Activated CD4-positive, alpha-beta T cell treated with anti-CD3 and anti-CD28 coated beads, Interleukin-2, amount 50 U/mL, for 24 hours (primary cell): ENCODE measurements around the gene SOX5.

Experiments used
- DNase-seq, 2 donors: peaks; one replicate each; pipeline ENCODE4 v3.0.0-alpha.2; 2020; ENCODE audit warnings: low read depth in 1 of 2, low spot score in 1 of 2

Gene SOX5

DNA sequence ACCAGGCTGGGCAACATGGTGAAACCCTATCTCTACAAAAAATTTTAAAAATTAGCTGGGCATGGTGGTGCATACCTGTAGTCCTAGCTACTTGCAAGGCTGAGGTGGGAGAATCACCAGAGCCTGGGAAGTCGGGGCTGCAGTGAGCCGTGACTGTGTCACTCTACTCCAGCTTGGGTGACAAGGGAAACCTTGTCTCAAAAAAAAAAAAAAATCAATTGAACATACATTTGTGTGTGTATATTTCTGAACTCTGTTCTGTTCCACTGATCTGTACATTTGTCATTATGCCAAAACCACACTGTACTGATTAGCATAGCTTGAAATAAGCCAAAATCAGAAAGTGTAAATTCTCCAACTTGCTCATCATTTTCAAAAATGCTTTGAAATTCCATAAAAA, 254.6 kb downstream of the SOX5 start:
- no peak for DNase-seq

DNA sequence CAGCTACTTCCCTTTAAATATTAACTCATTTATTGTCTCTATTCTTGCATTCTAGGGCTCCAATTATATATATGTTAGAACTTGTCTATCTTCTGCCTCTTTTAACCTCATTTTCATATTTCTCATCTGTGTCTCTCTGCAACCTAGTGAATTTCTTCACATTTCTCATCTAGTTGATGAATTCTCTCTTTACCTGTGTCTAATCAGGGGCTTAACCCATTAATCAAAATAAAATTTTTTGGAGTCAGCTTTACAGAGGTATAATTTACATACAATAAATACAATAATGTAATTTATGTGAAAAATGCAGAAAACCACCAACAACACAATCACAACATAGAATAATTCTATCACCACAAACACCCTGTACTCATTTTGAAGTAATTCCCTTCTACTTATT, 255.2 kb downstream of the SOX5 start:
- DNase-seq = no peak

DNA sequence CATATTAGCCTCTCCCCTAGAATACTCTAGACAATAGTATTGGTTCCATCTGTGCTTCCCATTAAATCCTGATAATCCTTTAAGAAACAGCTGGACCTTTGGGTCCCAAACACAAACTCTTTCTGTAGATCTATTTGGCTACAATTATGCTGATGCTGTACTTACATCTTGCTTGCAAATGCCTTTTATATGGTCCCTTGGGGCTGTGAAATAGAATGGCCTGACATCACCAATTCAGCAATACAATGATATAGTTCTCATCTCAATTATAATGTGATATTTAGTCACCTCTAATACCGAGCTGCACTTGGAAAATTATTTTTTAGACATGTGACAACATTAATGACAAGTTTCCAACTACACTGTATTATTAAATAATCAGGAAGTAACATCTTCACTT, 261.5 kb downstream of the SOX5 start:
- DNase-seq = no peak

DNA sequence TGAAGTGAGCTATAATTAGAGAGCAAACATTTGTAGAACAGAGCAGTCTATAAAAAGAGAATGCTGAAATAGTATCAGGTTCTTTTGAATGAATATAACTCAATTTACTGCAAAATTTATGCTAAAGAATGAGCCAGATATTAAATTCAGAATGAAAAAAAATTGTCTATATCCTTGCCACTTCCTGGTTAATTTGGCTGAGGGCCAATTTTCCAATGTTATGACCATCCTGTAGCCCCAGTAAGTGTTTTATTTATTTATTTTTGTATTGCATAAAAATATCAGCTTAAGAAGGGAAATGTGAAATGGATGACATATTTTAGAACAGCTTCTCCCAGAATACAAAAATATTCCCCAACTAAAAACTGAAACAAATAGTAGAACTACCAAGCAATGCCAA, 263.4 kb downstream of the SOX5 start:
- DNase-seq = no peak

DNA sequence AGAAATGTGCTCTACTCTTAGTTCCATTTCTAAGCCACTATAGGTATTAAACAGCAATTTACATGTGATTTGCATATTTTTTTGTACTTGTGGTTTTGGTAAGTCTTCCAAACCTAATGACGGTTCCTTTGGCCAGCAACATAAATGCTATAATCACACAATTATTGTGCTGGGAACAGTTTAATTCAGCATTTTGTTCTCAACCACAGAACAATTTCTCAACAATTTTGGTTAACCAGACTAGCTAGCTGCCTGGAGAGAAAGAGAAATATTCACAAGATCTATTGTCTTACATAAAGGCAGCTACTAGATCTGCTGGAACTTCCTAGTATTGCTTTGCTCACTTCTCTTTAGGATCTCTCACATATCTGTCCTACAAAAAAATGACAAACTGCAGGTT, 265.3 kb downstream of the SOX5 start:
- DNase-seq = no peak

DNA sequence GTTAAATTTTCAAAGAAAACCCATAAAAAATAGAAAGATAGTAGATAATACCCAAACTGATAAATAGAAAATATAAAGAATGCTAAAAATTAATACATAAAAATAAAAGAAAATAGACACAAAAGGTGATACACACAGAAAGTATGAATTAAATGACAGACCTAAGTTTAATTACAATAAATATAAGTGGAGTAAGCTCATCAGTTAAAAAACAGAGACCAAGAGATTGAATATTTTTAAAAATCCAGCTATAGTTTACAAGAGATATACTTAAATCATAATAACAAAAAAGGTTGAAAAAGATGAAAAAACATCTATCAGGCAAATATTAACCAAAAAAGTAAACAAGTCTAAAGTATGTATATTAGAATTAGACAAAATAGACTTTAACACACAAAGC, 268.2 kb downstream of the SOX5 start:
- DNase-seq = no peak

DNA sequence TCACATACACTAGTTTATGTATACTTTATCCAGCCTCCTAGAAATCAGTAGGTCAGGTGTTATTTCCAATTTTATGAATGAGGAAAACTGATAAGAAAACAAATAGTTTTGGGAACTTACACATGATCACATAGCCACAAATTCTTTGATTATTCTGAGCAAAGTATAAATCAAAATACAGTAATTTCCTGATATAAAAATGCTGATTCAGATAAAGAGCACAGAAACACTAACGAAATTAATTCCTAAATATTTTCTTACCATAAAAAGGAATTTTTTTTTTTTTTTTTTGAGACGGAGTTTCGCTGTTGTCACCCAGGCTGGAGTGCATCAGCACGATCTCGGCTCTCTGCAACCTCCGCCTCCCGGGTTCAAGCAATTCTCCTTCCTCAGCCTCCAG, 275.4 kb downstream of the SOX5 start:
- DNase-seq = no peak

DNA sequence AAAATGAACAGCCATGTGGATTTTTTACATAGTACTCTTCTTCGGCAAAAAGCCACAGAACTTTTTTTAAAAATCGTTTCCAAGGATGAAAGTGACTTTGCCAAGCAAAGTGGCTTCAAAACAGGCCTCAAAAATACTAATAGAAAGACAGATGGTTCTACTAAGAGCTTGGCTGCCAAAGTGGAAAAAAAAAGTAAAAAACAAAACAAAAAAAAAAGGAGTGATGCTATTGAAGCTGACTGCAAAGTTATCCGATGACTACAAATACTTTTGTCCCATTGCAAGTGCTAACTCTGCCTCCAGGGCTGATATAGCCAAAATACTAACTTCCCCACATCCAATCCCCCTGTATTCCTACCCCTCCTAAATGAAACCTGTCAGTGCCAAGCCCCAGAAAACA, 277.6 kb downstream of the SOX5 start:
- no peak for DNase-seq

DNA sequence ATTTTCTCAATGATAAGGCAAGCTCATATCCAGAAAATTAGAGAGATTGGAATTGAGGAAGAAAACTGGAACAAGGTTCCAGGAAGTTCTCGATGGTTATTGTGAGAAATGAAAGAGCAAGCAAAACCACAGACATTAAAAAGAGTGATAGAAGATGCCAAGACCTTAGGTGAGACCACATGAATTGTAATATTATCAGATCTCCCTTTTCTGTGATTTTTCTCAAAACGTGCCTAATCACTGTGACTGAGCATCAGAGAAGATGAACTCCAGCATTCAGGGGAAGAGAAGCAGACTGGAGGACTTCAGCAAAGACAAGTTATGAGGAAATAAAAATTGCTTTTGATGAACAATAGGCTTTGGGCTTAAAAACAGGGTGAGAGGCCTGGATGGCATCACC, 278.8 kb downstream of the SOX5 start:
- DNase-seq = no peak

DNA sequence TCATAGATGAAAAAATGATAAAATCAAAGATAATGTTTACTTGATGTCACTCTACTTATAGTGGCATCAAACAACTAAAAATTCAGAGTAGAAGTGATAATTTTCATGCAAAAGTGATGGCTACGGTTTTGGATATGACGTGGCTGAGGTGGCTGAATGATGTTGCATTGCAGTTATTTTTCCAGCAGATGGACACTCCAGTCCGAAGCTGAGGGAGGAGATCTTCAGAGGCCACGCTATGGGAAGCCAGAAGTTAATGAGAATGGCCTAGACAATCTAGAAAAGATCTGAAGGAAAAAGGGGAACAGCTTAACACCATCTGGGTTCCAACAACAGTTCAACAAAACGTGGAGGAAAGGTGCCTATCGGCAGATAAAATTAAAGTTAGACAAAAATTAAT, 279.8 kb downstream of the SOX5 start:
- no peak for DNase-seq

DNA sequence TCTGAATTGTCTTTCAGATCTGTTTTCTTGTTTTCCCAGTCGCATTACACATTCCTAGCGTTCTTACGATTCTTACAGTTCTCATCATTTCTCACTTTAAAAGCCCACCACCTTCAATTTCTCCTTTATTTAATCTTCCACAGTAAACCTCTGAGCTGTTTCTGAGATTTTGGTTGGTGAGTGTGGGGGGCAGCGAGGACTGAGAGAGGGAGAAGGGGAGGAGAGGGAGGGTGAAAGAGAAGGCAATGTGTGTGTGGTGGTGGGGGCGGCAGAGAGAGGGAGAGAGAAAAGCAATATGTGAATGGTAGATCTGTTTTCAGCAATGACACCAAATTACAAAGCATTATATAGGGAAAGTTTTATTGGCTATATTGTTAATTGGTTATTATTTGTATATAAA, 282.6 kb downstream of the SOX5 start:
- DNase-seq = no peak

DNA sequence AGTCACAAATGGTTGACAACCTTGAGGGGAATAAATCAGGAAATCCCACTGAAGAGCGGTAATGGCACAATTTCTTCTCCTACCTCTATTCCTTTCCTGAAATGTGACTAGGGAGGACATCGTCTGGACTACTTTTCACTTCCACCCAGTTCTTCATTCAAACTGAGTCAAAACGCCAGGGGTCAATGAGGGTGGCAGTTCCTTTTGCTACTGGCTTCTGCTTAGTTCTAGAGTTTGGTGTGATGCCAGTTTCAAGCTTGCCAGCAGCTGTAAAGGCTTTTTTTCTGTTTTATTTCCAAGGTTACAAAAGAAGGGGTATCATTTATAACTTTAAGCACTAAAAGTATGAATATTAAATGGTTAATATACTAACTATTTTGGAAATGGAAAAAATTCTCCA, 286.5 kb downstream of the SOX5 start:
- no peak for DNase-seq

DNA sequence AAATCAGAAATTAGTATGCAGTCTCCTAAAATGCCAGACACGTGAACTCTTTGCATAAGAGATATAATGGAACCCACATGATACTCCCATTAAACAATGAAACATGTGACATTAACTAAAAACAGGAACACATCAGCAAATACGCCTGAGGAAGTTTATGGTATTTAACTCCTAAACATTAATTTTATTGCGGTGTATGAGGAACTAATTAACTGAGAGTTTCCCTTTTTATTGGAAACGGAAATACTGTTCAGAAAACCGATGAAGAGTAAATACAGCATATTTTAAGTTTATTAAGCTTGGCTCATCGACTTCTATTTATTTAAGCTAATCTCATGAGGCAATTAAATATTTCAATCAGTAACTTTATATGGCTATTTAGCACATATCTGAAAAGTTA, 290.3 kb downstream of the SOX5 start:
- no peak for DNase-seq

DNA sequence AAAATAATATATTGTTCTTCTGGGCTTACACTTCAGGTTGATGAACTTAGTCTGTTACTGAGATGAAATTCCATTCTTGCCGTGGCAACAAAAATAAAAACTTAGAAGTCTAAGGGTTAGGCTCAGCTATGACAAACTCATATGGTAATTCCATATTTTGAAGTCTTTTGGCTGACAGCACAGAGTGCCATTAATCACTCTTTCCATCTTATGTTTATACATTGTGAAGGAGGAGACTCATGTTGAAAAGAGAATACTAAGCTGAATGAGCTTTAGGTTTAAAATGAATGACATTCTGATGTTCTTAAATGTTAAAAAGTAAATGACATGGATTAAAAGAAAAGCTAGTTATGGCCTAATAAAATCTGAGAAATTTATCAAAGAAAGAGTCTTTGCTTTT, 291.9 kb downstream of the SOX5 start:
- DNase-seq = no peak

DNA sequence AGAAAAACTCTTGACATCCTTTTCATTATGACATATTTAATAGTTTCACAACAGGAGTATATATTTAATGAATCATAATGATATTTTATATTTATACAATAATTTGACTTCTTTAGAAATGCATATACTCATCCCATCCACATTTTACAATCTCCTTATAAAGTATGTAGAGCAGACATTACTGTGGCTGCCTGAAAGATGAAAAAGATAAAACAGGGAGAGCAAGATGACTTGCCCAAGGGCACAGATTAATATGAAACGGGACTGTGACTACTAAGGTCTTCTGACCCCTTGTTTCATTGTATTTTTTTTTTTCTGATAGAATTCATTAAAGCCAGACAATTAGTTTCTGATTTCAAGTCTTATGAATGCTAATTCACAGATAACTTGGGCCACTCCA, 293.6 kb downstream of the SOX5 start:
- no peak for DNase-seq

DNA sequence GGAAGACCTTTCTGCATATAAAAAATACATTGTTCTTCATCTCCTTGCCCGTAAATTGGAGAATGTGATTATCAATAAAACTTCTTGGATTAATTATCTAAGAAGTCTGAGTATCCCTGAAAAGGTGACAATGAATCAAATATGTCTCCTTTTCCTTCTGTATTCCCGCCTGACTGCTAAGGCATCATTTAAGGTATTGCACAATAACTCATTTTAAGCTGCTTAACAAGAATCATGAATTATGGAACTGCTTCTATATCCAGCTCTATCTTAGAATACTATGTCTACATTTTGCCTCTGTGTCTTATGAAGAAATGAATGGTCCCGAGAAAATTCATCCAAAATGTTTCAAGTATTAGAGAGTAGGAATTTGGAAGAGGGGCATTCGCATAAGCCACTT, 294.4 kb downstream of the SOX5 start:
- DNase-seq = no peak

DNA sequence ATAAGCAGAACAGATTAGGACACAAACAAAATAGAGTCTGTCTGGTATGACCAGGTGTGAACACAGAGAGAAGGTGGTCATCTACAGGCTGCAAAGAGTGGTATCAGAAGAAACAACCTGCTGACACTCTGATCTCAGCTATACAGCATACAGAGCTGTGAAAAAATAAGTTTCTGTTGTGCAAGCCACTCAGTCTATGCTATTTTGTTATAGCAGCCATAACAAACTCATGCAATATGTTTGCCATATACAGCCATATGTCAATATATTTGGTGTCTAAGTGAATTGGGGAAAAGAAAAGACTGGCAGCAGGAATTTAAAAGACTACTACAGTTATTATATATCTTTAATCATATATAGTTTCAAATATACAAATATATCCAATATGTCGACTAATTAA, 300.9 kb downstream of the SOX5 start:
- DNase-seq = no peak

DNA sequence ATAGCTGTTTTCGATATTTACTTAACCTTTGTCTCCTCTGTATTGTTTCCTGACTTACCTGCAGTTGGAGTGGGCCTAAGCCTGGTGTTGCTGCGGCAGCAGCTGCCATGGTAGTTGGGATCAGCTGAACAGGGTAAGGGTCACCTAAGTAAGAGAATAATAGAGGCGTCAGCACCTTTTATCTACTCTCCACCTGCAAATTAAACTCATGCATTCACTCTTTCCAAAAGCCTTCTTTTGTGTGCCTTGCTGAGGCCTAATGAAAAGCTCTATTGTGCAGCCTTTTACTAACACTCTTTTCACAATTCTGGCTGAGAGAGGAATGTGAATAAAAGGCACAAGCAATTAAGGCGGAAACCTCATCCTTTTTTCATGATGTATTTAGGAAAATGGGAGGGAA, 308.7 kb downstream of the SOX5 start:
- no peak for DNase-seq

DNA sequence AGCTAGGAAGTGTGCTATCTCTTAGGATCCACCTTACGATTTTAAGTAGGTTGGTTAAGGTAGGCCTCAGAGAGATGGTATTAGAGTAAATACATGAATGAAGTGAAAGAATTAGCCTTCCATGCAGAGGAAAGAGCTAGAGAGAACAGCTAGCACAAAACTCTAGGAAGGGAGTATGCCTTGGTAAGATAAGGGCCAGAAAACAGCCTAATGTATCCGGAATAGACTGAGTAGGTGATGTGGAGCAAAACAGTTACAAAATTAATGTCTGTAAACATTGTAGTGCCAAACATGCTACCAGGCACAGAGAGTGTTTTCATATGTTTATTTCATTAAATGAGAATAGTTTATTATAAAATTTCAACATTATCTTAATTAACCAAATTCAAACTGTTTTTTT, 315.1 kb downstream of the SOX5 start:
- no peak for DNase-seq

DNA sequence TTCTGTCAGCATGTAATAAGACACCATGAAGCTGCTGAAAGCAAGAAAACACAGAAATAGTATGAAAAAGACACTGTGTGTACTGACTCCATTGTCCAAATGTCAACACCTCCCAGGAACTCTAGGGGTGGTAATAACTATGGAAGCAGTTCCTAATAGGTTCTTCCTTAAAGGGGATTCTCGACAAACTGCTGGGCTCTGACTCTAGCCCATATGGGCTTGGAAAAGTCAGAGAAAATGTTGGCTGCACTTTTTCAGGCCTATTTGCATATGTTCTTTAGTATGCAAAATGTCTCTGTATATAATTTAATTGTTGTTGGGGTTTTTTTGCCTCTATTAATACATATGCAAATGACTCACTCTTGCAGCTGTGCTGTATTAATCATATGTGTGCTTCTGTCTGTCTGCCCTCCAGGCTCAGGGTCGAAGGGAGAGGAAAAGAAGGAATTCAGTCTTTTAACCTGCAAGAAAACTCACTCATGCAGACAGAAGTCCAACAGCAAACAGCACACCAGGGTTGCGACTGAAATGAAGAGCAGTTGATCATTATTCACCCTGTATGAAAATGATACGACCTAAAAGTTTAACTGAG, 317.6 kb downstream of the SOX5 start:
- no peak for DNase-seq

DNA sequence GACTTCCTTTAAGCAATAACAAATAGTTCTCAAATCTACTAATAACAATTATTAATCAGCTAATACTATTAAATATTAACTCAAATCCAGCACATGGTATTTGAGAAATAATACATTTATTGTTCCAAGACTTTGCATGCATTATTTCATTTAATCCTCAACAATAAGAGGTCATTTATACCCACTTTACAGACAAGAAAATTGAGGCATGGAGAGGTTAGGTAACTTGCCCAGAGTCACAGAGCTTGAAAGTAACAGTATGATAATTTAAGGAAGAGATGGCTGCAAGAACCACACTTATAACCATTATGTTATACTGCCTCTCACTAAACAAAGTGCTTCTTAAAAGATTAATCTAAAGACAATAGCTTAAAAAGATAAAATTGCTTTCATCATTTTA, 318.9 kb downstream of the SOX5 start:
- DNase-seq = no peak

DNA sequence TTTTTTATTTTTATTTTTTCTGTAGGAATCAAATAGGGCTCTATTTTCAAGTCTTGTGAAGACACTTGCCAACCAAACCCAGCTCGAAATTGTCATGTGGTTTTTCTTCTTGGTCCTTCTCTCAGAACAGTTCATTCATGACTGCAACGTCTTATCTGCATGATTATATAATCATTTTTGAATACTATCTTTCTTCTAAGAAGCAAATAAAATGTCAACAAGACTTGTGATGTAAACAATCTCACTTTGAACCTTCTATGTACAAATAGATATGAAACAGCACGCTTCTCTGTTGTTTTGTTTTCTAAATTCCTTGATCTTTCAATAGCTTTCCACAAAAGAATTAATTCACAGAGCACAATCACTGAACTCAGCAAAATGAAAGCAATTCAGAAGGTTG, 320.7 kb downstream of the SOX5 start:
- no peak for DNase-seq

DNA sequence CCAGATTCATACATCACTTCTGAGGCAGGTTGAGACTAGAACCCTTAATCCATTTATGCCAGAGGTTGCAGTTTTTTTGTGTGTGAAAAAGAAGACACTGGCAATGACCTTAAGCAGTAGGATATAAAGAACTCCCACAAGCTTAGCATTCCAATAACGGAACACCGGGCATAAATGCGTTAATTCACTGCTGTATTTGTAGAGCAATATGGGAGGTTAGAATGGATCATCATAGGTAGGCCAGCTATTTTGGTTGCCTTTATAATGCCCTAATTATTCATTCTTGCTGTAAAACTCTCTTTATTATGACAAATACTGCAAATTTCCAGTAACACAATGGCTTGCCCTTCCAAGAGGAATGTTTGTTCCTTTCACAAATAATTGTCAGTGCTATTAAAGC, 322.7 kb downstream of the SOX5 start:
- DNase-seq = no peak

DNA sequence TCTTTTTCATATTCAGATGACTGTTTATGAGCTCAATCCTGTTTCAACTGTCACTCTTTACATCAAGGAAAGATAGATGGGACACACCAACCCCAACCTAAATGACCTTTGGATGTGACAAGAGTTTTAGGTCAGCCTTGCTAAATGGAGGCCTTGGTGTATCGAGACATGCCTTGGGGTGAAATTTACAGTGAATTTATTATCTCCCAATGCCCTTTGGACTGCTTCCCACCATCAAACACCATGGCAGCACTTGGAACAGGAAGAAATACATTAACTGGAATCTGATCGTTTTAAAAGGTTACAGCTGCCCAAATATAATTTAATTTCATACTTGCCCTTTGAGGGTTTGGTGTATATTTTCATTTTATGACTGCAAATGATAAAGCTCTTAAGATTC, 327.6 kb downstream of the SOX5 start:
- no peak for DNase-seq
